ENCODE measurements around the gene DAPK3.
"Not testable (repeated sequence)": the region's sequence is repeated elsewhere in the genome, so short reads cannot be mapped to it uniquely, and the experiment has no call there.

Gene DAPK3

GRCh38 chr19:4007836-4008539 lies 37.1 kb upstream of the DAPK3 start:
- no peak overlapping the region for H2AK5ac ChIP-seq (ENCODE audit: low read length, severe bottlenecking)
- peak overlapping the region in 1 of 2 experiments; percentile 19 for H3K14ac ChIP-seq (ENCODE audit: low read length in 2 of 2)
- no peaks in the 10 kb centered on the region for H3K27me3 ChIP-seq (ENCODE audit: control insufficient read depth in 1 of 2, insufficient read depth in 1 of 2, low read length in 2 of 2)
- peaks cover 19% of the 10 kb centered on the region for H3K79me1 ChIP-seq (replicated peaks; ENCODE audit: low read length, poor library complexity, severe bottlenecking)
- H3K18ac ChIP-seq (ENCODE audit: low read depth in 1 of 2, low read length in 2 of 2) = peak overlapping the region; percentile 75 to 83
- peak overlapping the region; percentile 58 for H4K91ac ChIP-seq (ENCODE audit: low read length)
- no peak overlapping the region for H2AFZ ChIP-seq (ENCODE audit: low read depth, low read length)
- peak overlapping the region; percentile 33 for H2BK15ac ChIP-seq (ENCODE audit: low read depth, poor library complexity, severe bottlenecking)
- H3K4me3 ChIP-seq (ENCODE audit: insufficient read depth in 1 of 2, low read depth in 1 of 2, low read length in 2 of 2) = peak overlapping the region; percentile 85 to 88
- H2BK5ac ChIP-seq (ENCODE audit: low read depth, low read length, poor library complexity, severe bottlenecking) = no peak overlapping the region
- peak overlapping the region; percentile 5 to 95 for H3K4ac ChIP-seq (ENCODE audit: low read depth in 1 of 2, low read length in 2 of 2)
- H3K23ac ChIP-seq (ENCODE audit: low read length in 2 of 2) = peak overlapping the region in 1 of 2 experiments; percentile 27
- peaks cover 33% of the 10 kb centered on the region for H3K4me1 ChIP-seq (ENCODE audit: control insufficient read depth, insufficient read depth, low read depth, low read length)
- peaks cover 3 to 29% of the 10 kb centered on the region in 2 experiments for H3K36me3 ChIP-seq (ENCODE audit: control insufficient read depth in 1 of 2, insufficient read depth in 2 of 2, low read depth in 1 of 2, low read length in 2 of 2)
- peak overlapping the region; percentile 63 for H3K4me2 ChIP-seq (ENCODE audit: low read length, poor library complexity, severe bottlenecking)
- under 1% methylated on average over 19 of the region's 55 CpGs for WGBS
- no peak overlapping the region for H2BK12ac ChIP-seq (ENCODE audit: low read length in 2 of 2)
- H3K9me3 ChIP-seq (ENCODE audit: control insufficient read depth, low read length) = no peaks in the 10 kb centered on the region
- peak overlapping the region; percentile 42 for H2BK120ac ChIP-seq (ENCODE audit: low read depth, low read length)
- DNase-seq = peak; percentile 40
- H3K9ac ChIP-seq (ENCODE audit: low read length) = peak overlapping the region; percentile 82
- no peak overlapping the region for H3K27ac ChIP-seq (ENCODE audit: low read length, poor library complexity, severe bottlenecking)
- H4K8ac ChIP-seq (ENCODE audit: low read length) = no peak overlapping the region

GRCh38 chr19:4007021-4007835 lies 36.3 kb upstream of the DAPK3 start, which contains the start of gene PIAS4:
Gene PIAS4, plus strand, starts transcription at chr19:4007736. Its CDS starts 25 bp downstream, at chr19:4007761.
- Histone ChIP-seq H2BK5ac (ENCODE audit: low read depth, low read length, poor library complexity, severe bottlenecking) (peak within 1 kb of the TSS; percentile 15), H3K27ac (ENCODE audit: low read length, poor library complexity, severe bottlenecking) (peak within 1 kb of the TSS; percentile 44), H3K4ac (ENCODE audit: low read depth in 1 of 2, low read length in 2 of 2) (peak within 1 kb of the TSS; percentile 84 to 95), H2BK120ac (ENCODE audit: low read depth, low read length) (peak within 1 kb of the TSS; percentile 77), H3K9me3 (ENCODE audit: control insufficient read depth, low read length) (no peaks in the 10 kb centered on the region), H3K4me3 (ENCODE audit: insufficient read depth in 1 of 2, low read depth in 1 of 2, low read length in 2 of 2) (peak within 1 kb of the TSS; percentile 85 to 90), H4K91ac (ENCODE audit: low read length) (peak within 1 kb of the TSS; percentile 91), H2BK12ac (ENCODE audit: low read length in 2 of 2) (no peak within 1 kb of the TSS), H3K18ac (ENCODE audit: low read depth in 1 of 2, low read length in 2 of 2) (peak within 1 kb of the TSS; percentile 88 to 98), H3K4me2 (ENCODE audit: low read length, poor library complexity, severe bottlenecking) (peak within 1 kb of the TSS; percentile 71), H3K14ac (ENCODE audit: low read length in 2 of 2) (peak within 1 kb of the TSS in 1 of 2 experiments; percentile 69), H3K79me1 (replicated peaks; ENCODE audit: low read length, poor library complexity, severe bottlenecking) (peaks cover 11% of the 10 kb centered on the region), H3K9ac (ENCODE audit: low read length) (peak within 1 kb of the TSS; percentile 89), H2AFZ (ENCODE audit: low read depth, low read length) (peak within 1 kb of the TSS; percentile 78), H2BK15ac (ENCODE audit: low read depth, poor library complexity, severe bottlenecking) (peak within 1 kb of the TSS; percentile 54), H2AK5ac (ENCODE audit: low read length, severe bottlenecking) (no peak within 1 kb of the TSS), H3K4me1 (ENCODE audit: control insufficient read depth, insufficient read depth, low read depth, low read length) (peaks cover 32% of the 10 kb centered on the region), H3K27me3 (ENCODE audit: control insufficient read depth in 1 of 2, insufficient read depth in 1 of 2, low read length in 2 of 2) (no peaks in the 10 kb centered on the region), H4K8ac (ENCODE audit: low read length) (peak within 1 kb of the TSS; percentile 70), H3K23ac (ENCODE audit: low read length in 2 of 2) (peak within 1 kb of the TSS in 1 of 2 experiments; percentile 27), H3K36me3 (ENCODE audit: control insufficient read depth in 1 of 2, insufficient read depth in 2 of 2, low read depth in 1 of 2, low read length in 2 of 2) (peaks cover 0 to 22% of the 10 kb centered on the region in 2 experiments)
- peak; percentile 90 for DNase-seq
- 4% methylated on average over 14 of the region's 91 CpGs for WGBS

DNA sequence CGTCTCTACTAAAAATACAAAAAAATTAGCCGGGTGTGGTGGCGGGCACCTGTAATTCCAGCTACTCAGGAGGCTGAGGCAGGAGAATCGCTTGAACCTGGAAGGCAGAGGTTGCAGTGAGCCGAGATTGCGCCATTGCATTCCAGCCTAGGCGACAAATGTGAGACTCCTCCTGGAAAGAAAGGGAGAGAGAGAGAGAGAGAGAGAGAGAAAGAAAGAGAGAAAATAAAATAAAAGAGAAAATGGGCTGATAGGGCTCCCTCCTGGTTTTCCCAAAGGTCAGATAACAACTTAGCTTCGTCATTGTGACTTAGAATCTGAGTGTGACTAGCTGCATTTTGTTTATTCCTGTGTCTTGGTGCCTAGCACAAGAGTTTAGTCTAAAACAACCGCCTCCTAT lies 34.5 kb upstream of the DAPK3 start:
- not testable (repeated sequence) for H2BK5ac ChIP-seq (ENCODE audit: low read depth, low read length, poor library complexity, severe bottlenecking); H3K4me2 ChIP-seq (ENCODE audit: low read length, poor library complexity, severe bottlenecking); H2BK12ac ChIP-seq (ENCODE audit: low read length in 2 of 2); H2AK5ac ChIP-seq (ENCODE audit: low read length, severe bottlenecking); H3K27me3 ChIP-seq (ENCODE audit: control insufficient read depth in 1 of 2, insufficient read depth in 1 of 2, low read length in 2 of 2); H3K36me3 ChIP-seq (ENCODE audit: control insufficient read depth in 1 of 2, insufficient read depth in 2 of 2, low read depth in 1 of 2, low read length in 2 of 2); H3K9ac ChIP-seq (ENCODE audit: low read length); H3K4me3 ChIP-seq (ENCODE audit: insufficient read depth in 1 of 2, low read depth in 1 of 2, low read length in 2 of 2); H3K14ac ChIP-seq (ENCODE audit: low read length in 2 of 2); H2BK15ac ChIP-seq (ENCODE audit: low read depth, poor library complexity, severe bottlenecking); H3K79me1 ChIP-seq (replicated peaks; ENCODE audit: low read length, poor library complexity, severe bottlenecking); H3K23ac ChIP-seq (ENCODE audit: low read length in 2 of 2); H3K4ac ChIP-seq (ENCODE audit: low read depth in 1 of 2, low read length in 2 of 2); H2AFZ ChIP-seq (ENCODE audit: low read depth, low read length); H4K8ac ChIP-seq (ENCODE audit: low read length); H3K18ac ChIP-seq (ENCODE audit: low read depth in 1 of 2, low read length in 2 of 2); DNase-seq; H3K27ac ChIP-seq (ENCODE audit: low read length, poor library complexity, severe bottlenecking); H4K91ac ChIP-seq (ENCODE audit: low read length); H2BK120ac ChIP-seq (ENCODE audit: low read depth, low read length); H3K9me3 ChIP-seq (ENCODE audit: control insufficient read depth, low read length)
- peaks cover 22% of the 10 kb centered on the region for H3K4me1 ChIP-seq (ENCODE audit: control insufficient read depth, insufficient read depth, low read depth, low read length)
- 94% methylated on average over 9 of the region's 9 CpGs for WGBS

GRCh38 chr19:4000798-4001197 lies 29.9 kb upstream of the DAPK3 start:
- H3K4me1 ChIP-seq (ENCODE audit: control insufficient read depth, insufficient read depth, low read depth, low read length); H3K14ac ChIP-seq (ENCODE audit: low read length in 2 of 2); H4K8ac ChIP-seq (ENCODE audit: low read length); H2AK5ac ChIP-seq (ENCODE audit: low read length, severe bottlenecking); H2BK120ac ChIP-seq (ENCODE audit: low read depth, low read length); H3K4me3 ChIP-seq (ENCODE audit: insufficient read depth in 1 of 2, low read depth in 1 of 2, low read length in 2 of 2); H2BK12ac ChIP-seq (ENCODE audit: low read length in 2 of 2); H3K27me3 ChIP-seq (ENCODE audit: control insufficient read depth in 1 of 2, insufficient read depth in 1 of 2, low read length in 2 of 2); H2AFZ ChIP-seq (ENCODE audit: low read depth, low read length); H3K23ac ChIP-seq (ENCODE audit: low read length in 2 of 2); H3K9me3 ChIP-seq (ENCODE audit: control insufficient read depth, low read length); H3K9ac ChIP-seq (ENCODE audit: low read length); H3K4me2 ChIP-seq (ENCODE audit: low read length, poor library complexity, severe bottlenecking); H2BK5ac ChIP-seq (ENCODE audit: low read depth, low read length, poor library complexity, severe bottlenecking); H3K36me3 ChIP-seq (ENCODE audit: control insufficient read depth in 1 of 2, insufficient read depth in 2 of 2, low read depth in 1 of 2, low read length in 2 of 2); H2BK15ac ChIP-seq (ENCODE audit: low read depth, poor library complexity, severe bottlenecking); H4K91ac ChIP-seq (ENCODE audit: low read length); H3K79me1 ChIP-seq (replicated peaks; ENCODE audit: low read length, poor library complexity, severe bottlenecking); H3K27ac ChIP-seq (ENCODE audit: low read length, poor library complexity, severe bottlenecking); H3K4ac ChIP-seq (ENCODE audit: low read depth in 1 of 2, low read length in 2 of 2); H3K18ac ChIP-seq (ENCODE audit: low read depth in 1 of 2, low read length in 2 of 2); DNase-seq: not testable (repeated sequence)
- 88% methylated on average over 4 of the region's 5 CpGs for WGBS

Data from mesenchymal stem cell (in vitro differentiated cells and primary cell).